IPS-NIHi11 (cell line): Measurements from ENCODE around the gene NAT16.
A peak's percentile ranks its signal among the peaks of the same experiment; 100 is the strongest.
"Not testable (repeated sequence)": the region's sequence is repeated elsewhere in the genome, so short reads cannot be mapped to it uniquely, and the experiment has no call there.

Experiments used
- DNase-seq: peaks from one replicate; pipeline ENCODE4 v3.0.0; 2012; ENCODE audit warnings: mixed read lengths, low spot score

Gene NAT16

DNA sequence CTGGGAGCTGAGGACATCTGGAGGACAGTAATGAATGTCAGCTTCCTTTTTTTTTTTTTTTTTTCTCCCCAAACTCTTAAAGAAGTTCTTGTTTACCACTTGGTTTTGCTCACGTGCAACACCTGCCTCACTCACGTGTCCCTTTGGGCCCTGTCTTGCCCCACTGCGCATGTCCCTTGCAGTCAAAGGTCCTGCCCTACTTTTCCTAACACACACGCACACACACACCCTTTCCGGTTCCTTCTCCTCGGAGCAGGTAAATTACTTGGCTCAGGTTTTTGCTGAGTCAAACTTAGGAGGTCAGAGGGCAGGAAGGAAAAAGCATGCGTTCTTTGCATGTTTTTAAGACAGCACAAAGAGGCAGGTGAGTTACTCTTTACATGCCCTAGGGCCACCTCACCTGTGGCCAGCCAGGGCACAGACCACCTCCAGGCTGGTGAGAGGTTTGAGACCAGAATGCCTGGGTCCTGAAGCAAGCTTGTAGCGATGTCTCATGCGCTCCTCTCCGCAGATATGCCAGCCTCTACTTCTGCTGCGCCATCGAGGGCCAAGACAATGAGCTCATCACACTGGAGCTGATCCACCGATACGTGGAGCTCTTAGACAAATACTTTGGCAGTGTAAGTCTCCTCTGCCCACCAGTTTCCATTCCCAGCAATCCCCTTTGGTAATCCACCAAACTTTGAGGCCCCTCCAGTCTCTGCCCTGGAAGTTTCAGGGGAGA lies 23.1 kb downstream of the NAT16 start:
- no peak for DNase-seq

DNA sequence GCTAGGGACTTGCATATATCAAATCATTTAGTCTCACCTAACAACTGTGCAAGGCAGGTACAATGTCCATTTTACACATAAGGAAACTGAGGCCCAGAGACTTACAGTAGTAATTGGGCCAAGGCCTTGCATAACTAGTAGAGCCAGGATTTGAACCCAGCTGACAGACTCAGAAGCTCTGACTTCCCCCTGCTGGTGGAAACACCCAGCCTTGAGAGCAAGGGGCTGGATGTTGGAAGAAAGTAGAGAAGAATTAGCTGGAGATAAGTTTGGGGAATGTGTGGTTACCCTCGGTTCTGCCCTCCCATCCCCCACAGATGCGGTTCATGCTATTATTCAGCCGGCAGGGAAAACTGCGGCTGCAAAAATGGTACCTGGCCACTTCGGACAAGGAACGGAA lies 23.8 kb downstream of the NAT16 start:
- DNase-seq, result no peak

DNA sequence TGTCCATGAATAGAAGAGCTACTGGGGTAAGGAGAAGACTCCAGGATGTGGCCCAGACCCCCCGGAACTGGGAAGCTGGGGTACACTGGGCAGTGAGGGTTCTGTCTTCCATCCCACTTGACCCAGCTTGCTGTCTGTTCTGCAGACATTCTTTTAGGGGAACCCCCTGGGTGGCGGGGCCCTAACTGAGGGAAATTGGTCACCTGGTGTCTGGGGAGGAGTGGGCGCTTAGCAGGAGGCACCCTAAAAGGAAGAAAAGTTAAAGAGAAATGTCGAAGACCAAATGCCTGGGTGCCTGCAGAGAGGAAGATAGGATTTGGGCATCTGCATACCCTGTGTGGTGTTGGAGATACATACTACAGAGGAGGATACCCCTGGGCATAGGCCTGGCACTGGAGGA lies 24.8 kb downstream of the NAT16 start:
- no peak for DNase-seq

DNA sequence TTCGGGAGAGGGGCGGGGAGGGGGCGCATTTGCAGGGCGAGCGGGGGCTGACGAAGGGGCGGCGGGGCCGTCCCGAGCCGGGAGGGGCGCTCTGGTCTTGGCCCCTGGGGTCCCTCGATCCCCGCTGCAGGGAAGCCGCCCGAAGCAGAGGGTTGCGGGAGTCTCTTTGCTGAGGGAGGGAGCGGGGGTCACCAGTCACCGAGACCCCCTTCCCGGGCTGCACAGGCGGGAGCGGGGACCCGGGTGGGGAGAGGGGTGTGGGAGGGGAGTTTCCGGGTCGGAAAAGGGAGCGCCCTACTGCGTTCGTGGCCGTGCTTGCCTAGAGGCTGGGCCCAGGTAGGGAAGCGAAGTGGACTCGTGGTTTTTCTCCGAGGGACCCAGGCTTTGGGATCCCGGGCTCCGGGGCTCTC lies 25.4 kb downstream of the NAT16 start:
- peak; percentile 58 for DNase-seq

DNA sequence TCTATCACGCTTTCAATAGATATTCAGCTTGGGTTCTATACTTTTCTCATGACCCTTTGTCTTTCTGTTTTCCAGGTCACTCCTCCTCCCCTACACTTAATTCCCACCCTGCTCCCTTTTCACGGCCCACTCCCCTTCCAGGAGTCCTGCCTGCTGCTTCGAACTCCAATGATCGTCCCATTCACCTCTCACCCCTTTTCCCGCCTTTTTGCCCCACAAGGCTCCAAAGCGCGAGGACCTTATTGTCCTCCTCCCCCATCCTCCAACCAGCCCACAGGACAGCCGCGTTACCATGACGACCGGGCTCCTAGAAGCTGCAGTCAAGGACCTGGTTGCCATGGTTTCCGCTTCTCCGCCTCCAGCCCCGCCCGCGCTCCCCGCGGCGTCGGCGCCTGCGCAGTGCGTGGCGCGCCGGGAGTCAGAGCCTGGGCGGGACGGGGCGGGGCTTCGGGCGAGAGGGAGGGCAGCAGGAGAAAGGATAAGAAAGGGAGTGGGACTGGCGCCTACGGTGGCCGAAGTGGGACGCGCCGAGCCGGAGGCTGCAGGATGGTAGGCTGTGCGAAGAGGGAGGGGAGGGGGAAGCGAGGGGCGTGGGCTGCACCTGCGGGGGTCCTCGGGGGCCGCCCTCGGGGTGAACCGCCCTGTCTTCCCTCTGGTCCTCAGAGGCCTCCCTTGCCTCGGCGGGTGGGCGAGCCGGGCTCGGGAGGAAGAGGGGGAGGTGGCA lies 26.0 kb downstream of the NAT16 start, which contains the start of gene AP1S1:
Gene AP1S1 (plus strand): TSS at position 508 of the 724 bp plus-strand sequence. CDS start 39 bp downstream, at position 547.
- peak; percentile 99 for DNase-seq

DNA sequence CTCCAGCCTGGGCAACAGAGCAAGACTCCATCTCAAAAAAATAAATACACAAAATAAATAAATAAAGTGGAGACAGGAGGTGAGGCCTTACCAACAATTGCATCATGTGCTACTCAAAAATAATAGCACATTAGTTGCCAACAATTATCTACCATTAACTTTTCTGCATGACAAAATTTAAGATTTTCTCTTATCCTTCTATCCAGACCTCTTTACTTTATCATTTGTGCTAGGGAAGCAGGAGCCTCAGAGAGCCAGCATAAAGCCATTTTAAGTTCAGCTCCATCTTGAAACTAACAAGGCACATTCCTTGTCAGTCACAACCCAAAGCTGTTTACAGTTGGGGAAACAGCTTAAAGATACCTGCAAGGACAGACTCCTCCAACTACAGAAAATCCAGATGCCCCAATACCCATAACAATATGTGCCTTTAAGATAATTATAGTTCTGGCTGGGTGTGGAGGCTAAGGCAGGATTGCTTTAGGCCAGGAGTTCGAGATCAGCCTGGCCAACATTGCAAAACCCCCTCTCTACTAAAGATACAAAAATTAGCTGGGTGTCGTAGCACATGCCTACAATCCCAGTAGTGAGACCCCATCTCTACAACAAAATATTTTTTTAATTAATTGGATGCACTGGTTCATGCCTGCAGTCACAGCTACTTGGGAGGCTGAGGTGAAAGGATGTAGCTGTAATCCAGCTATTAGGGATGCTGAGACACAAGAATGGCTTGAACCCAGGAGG lies 28.0 kb downstream of the NAT16 start:
- no peak for DNase-seq

DNA sequence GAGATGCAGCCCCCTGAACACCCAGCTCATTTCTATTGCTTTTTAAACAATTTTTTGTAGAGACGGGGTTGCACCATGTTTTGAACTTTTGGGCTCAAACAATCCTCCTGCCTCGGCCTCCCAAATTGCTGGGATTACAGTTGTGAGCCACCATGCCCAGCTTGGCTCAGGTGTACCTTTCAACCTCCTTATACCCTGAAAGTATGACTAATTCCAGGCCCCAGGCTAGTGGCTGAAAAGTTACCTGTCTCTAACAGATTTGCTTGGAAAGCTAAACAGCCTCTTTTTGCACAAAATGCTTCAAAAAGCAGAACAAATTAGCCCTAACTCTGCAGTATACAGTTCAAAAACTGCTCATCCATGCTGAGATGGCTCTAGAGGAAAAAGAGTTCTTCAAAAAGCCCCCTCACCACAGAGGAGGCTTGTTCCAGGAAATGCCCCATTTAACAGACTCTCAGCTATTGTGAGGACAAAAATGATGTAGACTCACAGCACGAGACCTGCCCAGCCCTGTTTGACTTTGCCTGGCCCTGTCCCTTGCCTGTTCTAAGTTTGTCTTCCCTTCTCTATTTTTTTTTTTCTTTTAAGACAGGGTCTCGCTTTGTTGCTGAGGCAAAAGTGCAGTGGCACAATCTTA lies 39.2 kb downstream of the NAT16 start:
- no peak for DNase-seq

DNA sequence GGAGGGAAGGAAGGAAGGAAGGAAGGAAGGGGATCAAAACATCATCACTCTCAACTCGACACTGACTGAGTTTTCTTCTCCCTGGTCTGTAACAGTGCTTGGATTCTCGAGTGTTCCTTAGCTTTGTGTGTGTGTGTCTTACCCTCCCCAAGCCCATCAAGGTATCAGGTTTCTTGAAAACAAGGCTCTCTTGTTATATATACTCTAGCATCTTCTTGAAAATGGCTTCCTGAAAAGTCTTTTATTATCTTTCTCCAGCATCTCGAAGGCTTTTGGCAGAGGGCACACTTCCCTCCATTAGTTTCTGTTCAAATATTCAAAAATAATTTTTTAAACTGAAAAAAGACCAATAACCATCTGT lies 39.8 kb downstream of the NAT16 start:
- DNase-seq, result no peak

DNA sequence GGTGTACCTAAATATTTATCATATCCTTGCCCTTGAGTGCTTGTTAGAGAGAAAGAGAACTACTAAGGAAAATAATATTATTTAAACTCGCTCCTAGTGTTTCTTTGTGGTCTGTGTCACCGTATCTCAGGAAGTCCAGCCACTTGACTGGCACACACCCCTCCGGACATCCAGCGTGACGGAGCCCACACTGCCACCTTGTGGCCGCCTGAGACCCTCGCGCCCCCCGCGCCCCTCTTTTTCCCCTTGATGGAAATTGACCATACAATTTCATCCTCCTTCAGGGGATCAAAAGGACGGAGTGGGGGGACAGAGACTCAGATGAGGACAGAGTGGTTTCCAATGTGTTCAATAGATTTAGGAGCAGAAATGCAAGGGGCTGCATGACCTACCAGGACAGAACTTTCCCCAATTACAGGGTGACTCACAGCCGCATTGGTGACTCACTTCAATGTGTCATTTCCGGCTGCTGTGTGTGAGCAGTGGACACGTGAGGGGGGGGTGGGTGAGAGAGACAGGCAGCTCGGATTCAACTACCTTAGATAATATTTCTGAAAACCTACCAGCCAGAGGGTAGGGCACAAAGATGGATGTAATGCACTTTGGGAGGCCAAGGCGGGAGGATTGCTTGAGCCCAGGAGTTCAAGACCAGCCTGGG lies 41.8 kb downstream of the NAT16 start:
- peak; percentile 74 for DNase-seq

DNA sequence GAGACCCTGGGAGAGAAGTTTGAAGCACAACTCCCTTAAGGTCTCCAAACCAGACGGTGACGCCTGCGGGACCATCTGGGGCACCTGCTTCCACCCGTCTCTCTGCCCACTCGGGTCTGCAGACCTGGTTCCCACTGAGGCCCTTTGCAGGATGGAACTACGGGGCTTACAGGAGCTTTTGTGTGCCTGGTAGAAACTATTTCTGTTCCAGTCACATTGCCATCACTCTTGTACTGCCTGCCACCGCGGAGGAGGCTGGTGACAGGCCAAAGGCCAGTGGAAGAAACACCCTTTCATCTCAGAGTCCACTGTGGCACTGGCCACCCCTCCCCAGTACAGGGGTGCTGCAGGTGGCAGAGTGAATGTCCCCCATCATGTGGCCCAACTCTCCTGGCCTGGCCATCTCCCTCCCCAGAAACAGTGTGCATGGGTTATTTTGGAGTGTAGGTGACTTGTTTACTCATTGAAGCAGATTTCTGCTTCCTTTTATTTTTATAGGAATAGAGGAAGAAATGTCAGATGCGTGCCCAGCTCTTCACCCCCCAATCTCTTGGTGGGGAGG lies 42.4 kb downstream of the NAT16 start:
- DNase-seq, result no peak

DNA sequence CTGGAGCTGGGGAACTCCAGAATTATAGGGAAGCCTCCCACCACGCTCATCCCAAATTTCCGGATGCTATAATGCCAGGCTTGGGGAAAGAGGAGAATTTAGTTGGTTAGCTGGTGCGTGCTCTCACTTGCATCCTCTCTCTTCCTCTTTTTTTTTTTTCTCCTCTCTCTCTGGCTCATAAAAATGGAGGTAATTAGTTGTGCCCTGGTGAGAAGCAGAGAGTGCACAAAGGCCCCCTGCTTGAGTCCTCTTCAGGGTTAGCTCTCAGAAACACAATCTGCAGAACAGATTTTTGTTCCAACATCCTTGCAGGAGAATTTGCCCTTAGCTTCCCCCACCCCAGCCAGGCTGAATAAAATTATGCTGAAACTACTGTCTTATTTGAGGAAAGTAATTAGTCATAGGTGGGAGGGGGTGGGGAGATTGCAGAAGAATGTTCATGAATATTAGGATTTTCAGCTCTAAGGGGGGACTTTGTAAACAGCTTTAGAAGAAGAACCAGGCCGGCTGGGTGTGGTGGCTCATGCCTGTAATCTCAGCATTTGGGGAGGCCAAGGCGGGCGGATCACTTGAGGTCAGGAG lies 45.6 kb downstream of the NAT16 start:
- DNase-seq, result no peak

DNA sequence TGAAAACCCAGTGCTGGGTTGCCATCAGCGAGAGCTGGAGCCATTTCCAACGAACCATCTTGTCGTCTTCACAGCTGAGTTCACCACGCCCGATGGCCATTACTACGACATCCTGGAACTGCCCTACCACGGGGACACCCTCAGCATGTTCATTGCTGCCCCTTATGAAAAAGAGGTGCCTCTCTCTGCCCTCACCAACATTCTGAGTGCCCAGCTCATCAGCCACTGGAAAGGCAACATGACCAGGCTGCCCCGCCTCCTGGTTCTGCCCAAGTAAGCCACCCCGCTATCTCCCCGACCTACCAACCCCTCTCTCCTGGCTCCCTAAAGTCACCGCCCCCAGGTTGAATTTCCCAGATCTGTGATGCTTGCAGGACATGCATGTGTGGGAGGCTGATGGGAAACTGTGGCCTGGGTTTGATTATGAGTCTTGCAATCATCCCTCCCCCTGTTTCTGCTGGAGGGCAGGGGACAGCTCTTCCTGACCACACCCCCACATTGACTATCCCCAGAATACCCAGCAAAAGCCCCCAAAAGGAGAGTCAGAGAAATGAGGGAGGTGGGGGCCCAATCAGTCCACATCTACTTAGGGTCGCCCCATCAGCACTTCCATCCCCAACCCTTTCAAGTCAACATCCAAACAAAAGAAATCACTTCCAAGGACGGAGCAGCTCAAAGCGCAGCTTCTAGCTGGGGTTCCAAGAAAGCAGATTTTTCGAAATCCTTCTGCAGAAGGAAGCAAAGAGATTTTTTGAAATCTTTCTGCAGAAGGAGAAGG lies 46.3 kb downstream of the NAT16 start:
- DNase-seq, result no peak

DNA sequence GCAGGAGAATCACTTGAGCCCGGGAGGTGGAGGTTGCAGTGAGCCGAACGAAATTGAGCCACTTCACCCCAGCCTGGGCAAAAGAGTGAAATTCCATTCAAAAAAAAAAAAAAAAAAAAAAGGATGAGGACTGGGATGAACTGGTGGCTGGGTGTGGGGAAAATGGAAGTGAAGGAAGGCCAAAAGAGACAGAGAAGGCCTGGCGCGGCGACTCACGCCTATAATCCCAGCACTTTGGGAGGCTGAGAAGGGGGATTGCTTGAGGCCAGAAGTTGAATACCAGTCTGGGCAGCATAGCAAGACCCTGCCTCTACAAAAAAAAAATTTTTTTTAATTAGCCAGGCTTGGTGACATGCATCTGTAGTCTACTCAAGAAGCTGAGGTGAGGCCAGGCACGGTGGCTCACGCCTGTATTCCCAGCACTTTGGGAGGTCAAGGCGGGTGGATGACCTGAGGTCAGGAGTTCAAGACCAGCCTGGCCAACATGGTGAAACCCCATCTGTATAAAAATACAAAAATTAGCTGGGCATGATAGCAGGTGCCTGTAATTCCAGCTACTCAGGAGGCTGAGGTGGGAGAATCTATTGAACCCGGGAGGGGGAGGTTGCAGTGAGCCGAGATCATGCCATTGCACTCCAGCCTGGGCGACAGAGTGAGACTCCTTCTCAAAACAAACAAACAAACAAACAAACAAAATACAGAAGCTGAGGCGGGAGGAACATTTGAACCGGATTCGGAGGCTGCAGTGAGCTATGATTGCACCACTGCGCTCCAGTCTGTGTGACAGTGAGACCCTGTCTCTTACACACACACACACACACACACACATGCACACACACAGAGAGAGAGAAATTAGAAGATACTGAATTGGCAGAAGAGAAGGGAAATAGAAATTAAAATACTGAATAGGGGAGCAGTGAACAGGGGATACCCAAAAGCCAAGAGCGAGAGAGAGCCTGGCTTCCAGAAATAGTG lies 47.2 kb downstream of the NAT16 start:
- not testable (repeated sequence) for DNase-seq

DNA sequence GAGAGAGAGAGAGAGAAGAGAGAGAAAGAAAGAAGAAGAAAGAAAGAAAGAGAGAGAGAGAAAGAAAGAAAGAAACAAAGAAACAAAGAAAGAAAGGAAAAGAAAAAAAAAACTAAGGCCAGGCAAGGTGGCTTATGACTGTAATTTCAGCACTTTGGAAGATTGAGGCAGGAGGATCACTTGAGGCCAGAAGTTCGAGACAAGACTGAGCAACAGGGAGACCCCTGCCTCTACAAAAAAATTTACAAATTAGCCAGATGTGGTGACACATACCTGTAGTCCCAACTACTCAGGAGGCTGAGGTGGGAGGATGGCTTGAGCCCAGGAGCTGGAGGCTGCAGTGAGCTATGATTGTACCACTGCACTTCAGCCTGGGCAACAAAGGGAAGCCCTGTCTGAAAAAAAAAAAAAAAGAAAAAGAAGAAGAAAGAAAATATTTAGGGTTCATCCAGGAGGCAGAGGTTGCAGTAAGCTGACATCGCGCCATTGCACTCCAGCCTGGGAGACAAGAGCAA lies 50.4 kb downstream of the NAT16 start:
- no peak for DNase-seq

DNA sequence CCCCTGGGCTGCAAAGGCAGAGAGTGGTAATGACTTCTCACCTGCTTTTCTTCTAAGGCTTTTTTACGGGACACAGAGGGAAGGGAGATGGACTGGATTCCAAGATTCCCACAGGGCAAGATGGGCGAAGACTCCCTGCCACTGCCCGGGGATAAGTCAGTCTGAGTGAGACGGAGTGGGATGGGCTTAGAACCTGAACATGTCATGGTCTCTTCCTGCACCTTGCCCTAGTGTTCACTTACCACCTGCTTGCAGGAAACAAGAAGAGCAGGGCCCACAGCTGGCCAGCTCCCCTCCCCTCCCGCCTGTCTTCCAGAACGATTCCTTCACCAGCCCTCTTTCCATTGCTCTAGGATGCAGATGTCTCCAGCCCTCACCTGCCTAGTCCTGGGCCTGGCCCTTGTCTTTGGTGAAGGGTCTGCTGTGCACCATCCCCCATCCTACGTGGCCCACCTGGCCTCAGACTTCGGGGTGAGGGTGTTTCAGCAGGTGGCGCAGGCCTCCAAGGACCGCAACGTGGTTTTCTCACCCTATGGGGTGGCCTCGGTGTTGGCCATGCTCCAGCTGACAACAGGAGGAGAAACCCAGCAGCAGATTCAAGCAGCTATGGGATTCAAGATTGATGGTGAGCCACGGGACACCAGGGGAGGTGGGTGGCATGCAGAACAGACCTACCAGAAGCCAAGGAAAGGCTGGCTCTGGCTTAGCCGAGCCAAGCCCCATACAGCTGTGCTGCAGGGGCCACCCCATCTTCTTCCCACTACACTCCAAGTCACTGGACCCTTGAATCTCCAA lies 51.9 kb downstream of the NAT16 start:
- no peak for DNase-seq

DNA sequence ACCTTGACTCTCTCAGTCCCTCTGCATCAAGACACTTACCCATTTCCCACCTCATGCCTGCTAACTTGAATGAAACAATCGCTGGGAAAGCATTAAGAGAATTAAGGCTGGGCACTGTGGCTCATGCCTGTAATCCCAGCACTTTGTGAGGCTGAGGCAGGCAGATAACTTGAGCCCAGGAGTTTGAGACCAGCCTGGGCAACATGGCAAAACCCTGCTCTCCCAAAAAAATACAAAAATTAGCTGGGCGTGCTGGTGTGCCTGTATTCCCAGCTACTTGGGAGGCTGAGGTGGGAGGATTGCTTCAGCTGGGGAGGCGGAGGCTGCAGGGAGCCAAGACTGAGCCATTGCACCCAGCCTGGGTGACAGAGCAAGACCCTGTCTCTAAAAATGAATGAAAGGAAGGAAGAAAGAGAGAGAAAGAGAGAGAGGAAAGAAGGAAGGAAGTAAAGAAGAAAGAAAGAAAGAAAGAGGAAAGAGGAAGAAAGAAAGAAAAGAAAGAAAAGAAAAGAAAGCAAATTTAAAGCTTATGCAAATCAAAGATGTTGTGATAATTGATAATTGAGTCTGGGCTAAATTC lies 52.5 kb downstream of the NAT16 start:
- DNase-seq, result no peak

DNA sequence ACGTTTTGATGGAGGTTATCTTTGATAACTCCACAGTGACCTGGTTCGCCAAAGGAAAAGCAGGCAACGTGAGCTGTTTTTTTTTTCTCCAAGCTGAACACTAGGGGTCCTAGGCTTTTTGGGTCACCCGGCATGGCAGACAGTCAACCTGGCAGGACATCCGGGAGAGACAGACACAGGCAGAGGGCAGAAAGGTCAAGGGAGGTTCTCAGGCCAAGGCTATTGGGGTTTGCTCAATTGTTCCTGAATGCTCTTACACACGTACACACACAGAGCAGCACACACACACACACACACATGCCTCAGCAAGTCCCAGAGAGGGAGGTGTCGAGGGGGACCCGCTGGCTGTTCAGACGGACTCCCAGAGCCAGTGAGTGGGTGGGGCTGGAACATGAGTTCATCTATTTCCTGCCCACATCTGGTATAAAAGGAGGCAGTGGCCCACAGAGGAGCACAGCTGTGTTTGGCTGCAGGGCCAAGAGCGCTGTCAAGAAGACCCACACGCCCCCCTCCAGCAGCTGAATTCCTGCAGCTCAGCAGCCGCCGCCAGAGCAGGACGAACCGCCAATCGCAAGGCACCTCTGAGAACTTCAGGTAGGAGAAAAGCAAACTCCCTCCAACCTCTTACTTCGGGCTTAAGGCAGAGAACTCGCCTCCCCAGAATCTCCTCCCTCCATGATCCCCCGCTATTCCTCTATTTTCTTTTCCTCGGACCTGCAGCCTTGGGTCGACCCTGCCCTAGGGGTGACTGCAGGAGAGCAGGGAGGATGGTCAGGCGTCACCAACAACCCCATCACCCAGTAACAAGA lies 53.2 kb downstream of the NAT16 start, which contains the start of gene SERPINE1:
Gene SERPINE1 (plus strand): TSS at position 454 of the 809 bp plus-strand sequence. CDS start 1,290 bp downstream, outside the sequence.
- DNase-seq, result peak; percentile 78
